SU-DHL-6 (cell line): Measurements from ENCODE around the gene SLC17A8.

Experiments used
- EZH2phosphoT487 ChIP-seq: fragments of 200-600 bp; sonication (generic), shearing (Covaris generic); conservative IDR thresholded peaks from 2 replicates; pipeline ENCODE4 v1.6.1; 2018; ENCODE audit warnings: mild to moderate bottlenecking, antibody characterized with exemption, low read length, moderate library complexity, mixed read lengths
- TF ChIP-seq, protein P1 (sequence below): fragments of 200-600 bp; sonication (generic); IDR thresholded peaks from one replicate; pipeline ENCODE4 v1.5.1; 2017; ENCODE audit warnings: antibody characterized with exemption, mild to moderate bottlenecking, low read length, moderate library complexity; ENCODE audit not compliant: insufficient read depth, poor library complexity, severe bottlenecking

DNA sequence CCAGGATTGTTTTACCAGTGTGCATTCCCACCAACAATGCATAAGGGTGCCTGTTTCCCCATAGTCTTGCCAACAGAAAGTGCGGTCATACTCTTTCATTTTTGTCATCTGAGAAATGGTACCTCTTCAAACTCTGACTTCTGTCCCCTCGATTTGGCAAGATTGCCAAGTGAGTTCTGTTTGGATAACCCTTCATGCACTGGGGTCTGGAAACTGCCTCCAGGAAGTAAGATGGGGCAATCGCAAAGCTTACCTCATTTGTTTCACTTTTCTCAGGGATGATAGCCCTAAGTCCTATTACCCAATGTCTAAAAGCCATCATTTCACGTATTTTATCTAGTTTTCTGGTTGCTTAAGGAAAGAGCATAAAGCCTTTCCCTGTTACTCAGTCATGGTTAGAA is 88.2 kb downstream of the SLC17A8 start:
- TF ChIP-seq, protein P1, sequence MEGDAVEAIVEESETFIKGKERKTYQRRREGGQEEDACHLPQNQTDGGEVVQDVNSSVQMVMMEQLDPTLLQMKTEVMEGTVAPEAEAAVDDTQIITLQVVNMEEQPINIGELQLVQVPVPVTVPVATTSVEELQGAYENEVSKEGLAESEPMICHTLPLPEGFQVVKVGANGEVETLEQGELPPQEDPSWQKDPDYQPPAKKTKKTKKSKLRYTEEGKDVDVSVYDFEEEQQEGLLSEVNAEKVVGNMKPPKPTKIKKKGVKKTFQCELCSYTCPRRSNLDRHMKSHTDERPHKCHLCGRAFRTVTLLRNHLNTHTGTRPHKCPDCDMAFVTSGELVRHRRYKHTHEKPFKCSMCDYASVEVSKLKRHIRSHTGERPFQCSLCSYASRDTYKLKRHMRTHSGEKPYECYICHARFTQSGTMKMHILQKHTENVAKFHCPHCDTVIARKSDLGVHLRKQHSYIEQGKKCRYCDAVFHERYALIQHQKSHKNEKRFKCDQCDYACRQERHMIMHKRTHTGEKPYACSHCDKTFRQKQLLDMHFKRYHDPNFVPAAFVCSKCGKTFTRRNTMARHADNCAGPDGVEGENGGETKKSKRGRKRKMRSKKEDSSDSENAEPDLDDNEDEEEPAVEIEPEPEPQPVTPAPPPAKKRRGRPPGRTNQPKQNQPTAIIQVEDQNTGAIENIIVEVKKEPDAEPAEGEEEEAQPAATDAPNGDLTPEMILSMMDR = no peak
- no peak for TF ChIP-seq EZH2phosphoT487
